Measurements from ENCODE around the gene FAM170B. TPM values are rescaled to one million over a fixed set of nuclear protein-coding genes. Genes with fewer than 3 reads are reported as not detected.

FAM170B gene
- total RNA-seq, 1 donor from 2014 or later: not detected

GRCh38 chr10:49114718-49115014, 19.2 kb downstream of the FAM170B start:
- ATAC-seq (no peak), DNase-seq (ENCODE audit: missing footprints) (peak; percentile 51)
- intact Hi-C loops (cut with DNase I): loop anchor here (2.0 to 10.0 kb wide), 5 partner anchors 42 to 160 kb away; no protein-coding TSS in a partner anchor

GRCh38 chr10:49113741-49114141, 20.1 kb downstream of the FAM170B start:
- no peak for ATAC-seq
- intact Hi-C loops (cut with DNase I): loop anchor here (2.0 to 10.0 kb wide), 3 partner anchors 41 to 161 kb away; no protein-coding TSS in a partner anchor
- DNase-seq (ENCODE audit: missing footprints): no peak

DNA sequence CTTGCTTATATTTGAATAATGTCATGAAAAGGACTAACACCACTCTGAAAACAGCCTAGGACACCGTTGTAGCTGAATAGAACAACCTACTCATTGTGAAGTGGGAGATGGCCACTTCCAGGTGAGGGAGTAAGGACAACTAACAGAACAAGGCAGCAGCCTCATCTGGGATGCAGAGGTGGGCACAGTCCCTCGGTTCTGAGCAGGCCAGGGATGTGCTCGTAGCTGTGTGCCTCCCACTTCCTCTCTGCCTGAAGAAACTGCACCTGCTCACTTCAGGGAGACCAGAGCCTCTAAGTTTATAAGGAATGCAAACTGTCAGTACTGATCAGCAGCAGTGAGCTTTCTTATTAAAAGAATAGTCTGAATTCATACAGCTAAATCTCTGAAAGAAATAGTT, 21.0 kb downstream of the FAM170B start:
- intact Hi-C loops (cut with DNase I): loop anchor here (5.0 to 10.0 kb wide), 2 partner anchors 41 to 162 kb away; no protein-coding TSS in a partner anchor
- DNase-seq (ENCODE audit: missing footprints) (no peak), ATAC-seq (no peak)

GRCh38 chr10:49112098-49112497, 21.7 kb downstream of the FAM170B start:
- intact Hi-C loops (cut with DNase I): loop anchor here (5.0 to 10.0 kb wide), 2 partner anchors 40 to 163 kb away; no protein-coding TSS in a partner anchor
- DNase-seq (ENCODE audit: missing footprints) (no peak), ATAC-seq (no peak)

DNA sequence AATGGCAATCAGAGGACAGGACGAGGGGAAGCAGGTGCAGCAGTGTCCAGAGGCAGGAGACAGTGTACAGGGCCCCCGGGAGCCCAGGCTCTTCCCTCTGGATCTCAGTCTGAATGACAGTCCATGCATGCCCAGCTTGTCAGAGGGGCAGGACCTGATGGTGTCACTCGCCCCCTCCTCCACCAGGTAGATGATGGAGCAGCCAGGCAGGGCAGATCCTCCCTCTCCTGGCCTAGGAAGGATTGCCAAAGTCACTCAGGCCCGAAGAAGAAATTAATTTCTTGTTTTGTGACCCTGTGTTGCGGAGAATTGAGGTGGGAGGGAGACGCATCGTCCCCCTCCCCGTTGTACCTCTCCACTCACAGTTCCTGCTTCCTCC, 22.5 kb downstream of the FAM170B start:
- intact Hi-C loops (cut with DNase I): loop anchor here (2.0 to 10.0 kb wide), 3 partner anchors 39 to 163 kb away; no protein-coding TSS in a partner anchor
- DNase-seq (ENCODE audit: missing footprints) (no peak), ATAC-seq (no peak)

DNA sequence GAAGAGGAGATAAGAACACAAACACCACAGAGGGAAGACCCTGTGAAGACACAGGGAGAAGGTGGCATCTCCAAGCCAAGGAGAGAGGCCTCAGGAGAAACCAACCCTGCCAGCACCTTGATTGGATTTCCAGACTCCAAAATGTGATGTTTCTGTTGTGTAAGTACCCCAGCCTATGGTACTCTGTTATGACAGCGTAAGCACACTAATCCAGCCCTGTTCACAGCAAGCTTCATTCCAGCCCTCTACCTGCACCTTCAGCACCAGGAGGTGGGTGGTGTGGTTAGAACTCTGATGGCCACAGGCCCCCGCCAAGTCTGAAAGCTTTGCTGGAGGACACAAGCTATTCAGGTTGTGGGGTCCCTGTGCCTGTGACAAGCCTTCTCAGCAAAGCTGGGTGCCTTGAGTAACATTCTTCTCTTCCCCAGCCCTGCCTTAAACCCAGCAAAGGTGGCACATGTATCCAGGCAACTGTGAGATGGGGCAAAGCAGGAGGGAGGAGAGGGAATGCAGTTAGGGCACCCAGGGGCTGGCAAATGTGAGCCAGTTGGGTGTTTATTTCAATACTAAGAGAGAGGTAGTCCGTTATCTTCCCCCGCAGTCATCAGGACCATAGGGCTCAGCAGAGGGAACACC, 23.0 kb downstream of the FAM170B start:
- intact Hi-C loops (cut with DNase I): loop anchor here (2.0 to 10.0 kb wide), 3 partner anchors 39 to 164 kb away; no protein-coding TSS in a partner anchor
- ATAC-seq: no peak

DNA sequence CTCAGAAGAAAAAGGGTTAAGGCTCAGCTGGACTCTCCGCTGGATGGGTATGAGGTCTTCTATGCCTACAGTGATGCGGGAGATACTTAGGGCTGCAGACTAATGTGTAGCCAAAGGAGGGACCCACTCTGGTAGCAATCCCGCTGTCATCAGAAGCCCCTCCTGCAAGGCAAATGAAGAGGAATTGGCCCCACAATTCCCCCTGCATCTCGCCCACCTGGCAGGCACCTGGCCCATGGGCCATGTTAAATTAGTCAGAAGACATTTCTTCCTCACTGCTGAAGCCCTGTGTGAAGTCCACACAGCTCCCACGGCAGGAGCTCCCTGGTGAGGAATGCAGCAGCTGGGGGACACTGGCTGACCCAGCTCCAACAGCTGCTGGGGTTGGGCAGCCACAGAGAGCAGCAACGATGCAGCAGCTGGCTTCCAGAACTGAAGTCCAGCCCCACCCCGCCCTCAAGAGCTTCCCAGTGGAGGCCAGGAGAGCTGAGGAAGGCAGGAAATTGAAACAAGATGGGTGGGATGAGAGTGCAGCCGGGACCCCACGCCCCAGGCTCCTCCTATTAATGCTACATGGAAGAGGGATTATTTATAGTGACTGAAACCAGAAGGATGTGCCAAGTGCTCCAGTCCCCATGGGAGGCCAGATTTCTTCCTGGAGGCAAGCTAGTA, 24.0 kb downstream of the FAM170B start:
- ATAC-seq (peak; percentile 87), DNase-seq (ENCODE audit: missing footprints) (peak; percentile 85)
- intact Hi-C loops (cut with DNase I): loop anchor here (2.0 to 10.0 kb wide), 3 partner anchors 38 to 165 kb away; no protein-coding TSS in a partner anchor

More for the DNA sequence above, 23.0 kb downstream of the FAM170B start:
- no peak for DNase-seq (ENCODE audit: missing footprints)

GRCh38 chr10:49108656-49109055, 25.2 kb downstream of the FAM170B start:
- DNase-seq (ENCODE audit: missing footprints) (no peak), ATAC-seq (no peak)
- intact Hi-C loops (cut with DNase I): no loop called here

DNA sequence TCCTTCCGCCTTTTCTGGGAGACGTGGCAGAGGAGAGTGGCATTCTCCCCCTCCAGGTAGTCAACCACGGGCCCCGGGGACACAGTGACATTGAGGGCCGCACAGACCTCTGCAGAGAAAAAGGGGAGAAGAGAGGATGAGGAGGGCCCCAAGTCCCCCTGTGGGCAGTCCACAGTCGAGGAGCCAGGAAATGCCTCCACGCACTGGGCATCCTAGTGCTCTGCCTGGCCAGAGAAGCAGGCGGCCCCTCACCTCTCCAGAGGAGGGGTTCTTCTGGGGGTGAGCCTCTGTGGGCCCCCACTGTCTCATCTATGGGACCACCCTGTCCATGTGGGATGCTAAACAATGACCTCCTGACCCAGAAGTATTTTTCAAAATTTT, 25.9 kb downstream of the FAM170B start:
- ATAC-seq: no peak
- DNase-seq (ENCODE audit: missing footprints): no peak
- intact Hi-C loops (cut with DNase I): no loop called here

GRCh38 chr10:49107111-49107886, 26.5 kb downstream of the FAM170B start:
- intact Hi-C loops (cut with DNase I): no loop called here
- ATAC-seq: no peak
- peak; percentile 52 for DNase-seq (ENCODE audit: missing footprints)

GRCh38 chr10:49106451-49106850, 27.4 kb downstream of the FAM170B start:
- intact Hi-C loops (cut with DNase I): no loop called here
- DNase-seq (ENCODE audit: missing footprints): peak; percentile 73

DNA sequence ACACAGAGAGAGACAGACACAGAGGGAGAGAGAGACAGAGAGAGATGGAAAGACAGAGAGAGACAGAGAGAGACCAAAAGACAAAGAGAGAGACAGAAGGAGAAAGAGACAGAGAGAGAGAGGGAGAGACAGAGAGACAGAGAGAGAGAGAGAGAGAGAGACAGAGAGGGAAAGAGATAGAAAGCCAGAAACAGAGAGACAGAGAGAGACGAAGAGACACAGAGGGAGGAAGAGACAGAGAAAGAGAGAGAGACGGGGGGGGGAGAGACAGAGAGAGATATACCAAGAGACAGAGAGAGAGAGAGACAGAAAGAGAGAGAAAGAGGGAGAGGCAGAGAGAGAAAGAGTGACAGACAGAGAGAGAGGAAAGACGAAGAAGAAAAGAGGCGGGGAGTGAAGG, 28.7 kb downstream of the FAM170B start:
- DNase-seq (ENCODE audit: missing footprints) (no peak), ATAC-seq (no peak)
- intact Hi-C loops (cut with DNase I): no loop called here

More at GRCh38 chr10:49106451-49106850, 27.4 kb downstream of the FAM170B start:
- ATAC-seq: peak; percentile 20

- DNase-seq (ENCODE audit: missing footprints) (no peak), ATAC-seq (peak; percentile 56)
- intact Hi-C loops (cut with DNase I): no loop called here
These were observed 29.5 kb downstream of the FAM170B start for GRCh38 chr10:49104323-49104722.

DNA sequence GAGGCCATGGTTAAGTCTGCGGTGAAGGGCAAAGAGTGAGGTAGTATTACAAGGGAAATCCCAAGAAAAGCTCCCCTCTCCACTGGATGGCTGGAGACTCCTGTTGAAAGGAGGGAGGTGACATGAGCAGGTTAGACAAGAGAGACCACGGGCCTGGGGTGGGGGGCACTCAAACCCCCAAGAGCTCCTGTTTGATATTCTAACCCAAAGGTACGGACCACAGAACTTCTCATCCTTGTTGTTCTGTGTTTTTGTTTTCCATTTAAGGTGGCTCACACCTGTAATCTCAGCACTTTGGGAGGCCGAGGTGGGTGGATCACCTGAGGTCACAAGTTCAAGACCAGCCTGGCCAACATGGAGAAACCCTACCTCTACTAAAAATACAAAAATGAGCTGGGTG, 30.1 kb downstream of the FAM170B start:
- DNase-seq (ENCODE audit: missing footprints) (no peak), ATAC-seq (no peak)
- intact Hi-C loops (cut with DNase I): no loop called here

- no peak for DNase-seq (ENCODE audit: missing footprints)
- intact Hi-C loops (cut with DNase I): no loop called here
- ATAC-seq: no peak
These were observed 34.8 kb downstream of the FAM170B start for GRCh38 chr10:49099046-49099445.

GRCh38 chr10:49096890-49097445, 36.9 kb downstream of the FAM170B start:
- DNase-seq (ENCODE audit: missing footprints): no peak
- intact Hi-C loops (cut with DNase I): no loop called here
- ATAC-seq: no peak

DNA sequence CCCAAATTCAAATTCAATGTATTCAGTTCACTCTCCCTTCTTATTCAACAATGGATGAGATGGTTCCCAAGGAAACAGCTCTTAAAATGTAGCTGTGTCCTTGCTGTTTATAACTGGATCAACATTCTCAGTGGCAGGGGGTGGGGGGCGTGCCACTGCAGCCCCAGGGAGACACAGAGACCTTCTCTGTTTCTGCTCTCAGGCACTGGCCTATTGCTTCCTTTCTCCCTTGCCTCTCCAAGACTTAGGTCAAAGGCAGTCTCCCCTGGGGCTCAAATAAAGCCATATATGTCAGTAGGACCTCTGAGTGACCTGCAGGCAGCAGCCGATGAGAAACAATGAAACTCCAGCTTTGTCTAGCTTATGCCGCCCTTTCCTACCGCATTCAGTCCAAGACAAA, 39.2 kb downstream of the FAM170B start:
- DNase-seq (ENCODE audit: missing footprints) (no peak), ATAC-seq (peak; percentile 36)
- intact Hi-C loops (cut with DNase I): no loop called here

GRCh38 chr10:49093922-49094321, 39.9 kb downstream of the FAM170B start:
- DNase-seq (ENCODE audit: missing footprints): no peak
- no peak for ATAC-seq
- intact Hi-C loops (cut with DNase I): no loop called here

- ATAC-seq: no peak
- DNase-seq (ENCODE audit: missing footprints): no peak
- intact Hi-C loops (cut with DNase I): no loop called here
These were observed 41.3 kb downstream of the FAM170B start for GRCh38 chr10:49092477-49092876.
